Astrocyte of the hippocampus (primary cell): ENCODE results near the gene DOCK11.
A peak's percentile ranks its signal among the peaks of the same experiment; 100 is the strongest.
"Not testable (repeated sequence)": the region's sequence is repeated elsewhere in the genome, so short reads cannot be mapped to it uniquely, and the experiment has no call there.

Experiments used
- DNase-seq: peaks from one replicate; pipeline ENCODE4 v3.0.0; 2011; ENCODE audit warnings: low read depth, low spot score

Gene DOCK11

GRCh38 chrX:118694638-118695037, 199.0 kb downstream of the DOCK11 start:
- no peak for DNase-seq

- no peak for DNase-seq
Observed at GRCh38 chrX:118698516-118699170, 203.0 kb downstream of the DOCK11 start.

GRCh38 chrX:118702741-118703140, 207.1 kb downstream of the DOCK11 start:
- no peak for DNase-seq

GRCh38 chrX:118706681-118707080, 211.1 kb downstream of the DOCK11 start:
- DNase-seq: no peak

DNA sequence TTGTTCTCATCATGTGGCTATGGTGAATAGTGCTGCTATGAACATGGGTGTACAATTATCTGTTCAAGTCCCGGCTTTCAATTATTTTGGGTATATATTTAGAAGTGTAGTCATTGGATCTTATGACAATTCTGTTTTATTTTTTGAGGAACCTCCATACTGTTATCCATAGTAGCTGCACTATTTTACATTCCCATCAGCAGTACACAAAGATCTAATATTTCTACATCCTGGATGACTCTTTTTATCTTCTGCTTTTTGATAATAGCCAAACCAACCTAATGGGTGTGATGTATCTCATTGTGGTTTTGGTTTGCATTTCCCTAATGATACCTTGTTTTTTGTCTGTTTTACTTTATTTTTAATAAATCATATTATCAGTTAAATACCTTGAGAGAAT, 218.9 kb downstream of the DOCK11 start:
- no peak for DNase-seq

GRCh38 chrX:118715917-118716316, 220.3 kb downstream of the DOCK11 start:
- DNase-seq: not testable (repeated sequence)

DNA sequence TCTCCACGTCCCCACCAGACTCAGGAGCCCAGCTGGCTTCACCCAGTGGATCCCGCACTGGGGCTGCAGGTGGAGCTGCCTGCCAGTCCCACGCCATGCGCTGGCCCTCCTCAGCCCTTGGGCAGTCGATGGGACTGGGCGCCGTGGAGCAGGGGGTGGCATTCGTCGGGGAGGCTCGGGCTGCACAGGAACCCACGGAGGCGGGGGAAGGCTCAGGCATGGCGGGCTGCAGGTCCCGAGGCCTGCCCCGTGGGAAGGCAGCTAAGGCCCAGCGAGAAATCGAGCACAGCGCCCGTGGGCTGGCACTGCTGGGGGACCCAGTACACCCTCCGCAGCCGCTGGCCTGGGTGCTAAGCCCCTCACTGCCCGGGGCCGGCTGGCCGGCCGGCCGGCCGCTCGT, 221.2 kb downstream of the DOCK11 start:
- not testable (repeated sequence) for DNase-seq

- no peak for DNase-seq
Observed at GRCh38 chrX:118717678-118718391, 222.2 kb downstream of the DOCK11 start.

DNA sequence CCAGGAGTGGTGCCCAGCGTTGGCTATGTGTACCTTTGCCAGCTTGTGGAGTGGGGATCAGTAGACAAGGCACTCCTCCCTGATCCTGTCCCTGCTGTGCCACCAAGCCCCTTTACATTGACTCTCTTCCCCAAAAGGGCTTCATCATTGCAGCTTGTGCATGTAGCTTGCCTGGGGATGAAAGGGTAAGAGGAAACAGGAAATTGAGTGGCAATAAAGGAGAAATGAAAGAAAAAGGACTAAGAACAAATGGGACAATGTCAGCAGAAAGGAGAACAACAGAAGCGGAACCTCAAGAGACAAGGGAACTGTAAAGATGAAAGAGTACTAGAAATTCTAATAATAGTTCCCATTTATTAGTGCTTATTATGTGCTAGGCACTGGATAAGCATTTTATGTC, 223.1 kb downstream of the DOCK11 start:
- no peak for DNase-seq

- DNase-seq: no peak
Observed at GRCh38 chrX:118720058-118720707, 224.6 kb downstream of the DOCK11 start.

DNA sequence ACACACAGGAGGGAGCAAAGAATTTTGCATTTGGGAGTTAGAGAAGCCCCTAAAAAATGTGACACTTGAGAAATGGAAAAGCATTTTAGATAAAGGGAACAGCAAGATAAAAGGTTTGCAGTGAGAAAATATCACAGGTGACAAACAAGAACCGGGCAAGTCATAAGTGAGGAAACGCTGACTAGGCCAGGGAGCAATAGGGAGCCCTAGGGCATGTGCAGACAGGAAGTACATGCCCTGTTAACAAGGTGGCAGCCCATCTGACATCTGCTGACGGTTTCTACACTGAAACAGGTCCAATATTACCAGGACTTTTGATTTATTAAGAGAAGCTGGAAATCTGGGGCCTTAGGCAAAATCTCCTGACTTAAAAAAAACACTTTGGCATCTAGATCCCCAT, 227.8 kb downstream of the DOCK11 start:
- no peak for DNase-seq

DNA sequence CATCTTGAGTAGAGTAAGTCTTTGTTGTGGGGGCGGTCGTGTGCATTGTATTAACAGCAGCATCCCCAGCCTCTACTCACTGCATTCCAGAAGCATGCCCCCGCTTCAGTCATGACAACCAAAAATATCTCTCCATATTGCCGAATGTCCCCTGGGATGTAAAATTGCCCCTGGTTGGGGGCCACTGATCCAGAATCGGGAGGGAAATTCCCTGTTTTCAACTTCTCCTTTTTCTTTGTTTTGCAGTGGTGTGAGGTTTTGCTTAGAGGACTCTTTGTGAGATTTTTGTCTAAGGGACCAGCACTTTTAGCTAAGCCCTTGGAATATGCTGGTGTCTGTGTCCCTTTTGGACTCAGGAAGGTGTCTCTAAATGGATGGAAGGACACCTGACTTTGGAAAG, 228.8 kb downstream of the DOCK11 start:
- no peak for DNase-seq

DNA sequence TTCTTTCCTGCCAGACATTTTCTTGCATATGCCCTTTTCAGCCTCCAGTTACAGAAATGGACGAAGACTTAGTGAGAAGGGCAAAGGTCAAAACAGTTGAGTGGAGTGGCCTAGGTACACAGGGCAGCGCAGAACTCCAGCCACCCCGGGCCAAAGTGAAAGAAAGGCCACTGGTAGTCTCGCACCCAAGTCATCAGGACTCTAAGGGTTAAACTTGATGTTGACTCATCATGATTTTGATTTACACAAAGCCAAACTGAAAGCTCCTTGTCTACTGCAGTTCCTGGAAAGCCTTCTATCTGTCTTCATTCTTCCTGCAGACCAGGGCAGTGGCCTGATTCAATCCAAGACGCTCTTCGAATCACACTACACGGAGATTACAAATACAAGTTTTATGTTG, 229.2 kb downstream of the DOCK11 start:
- DNase-seq: no peak

- no peak for DNase-seq
Observed at GRCh38 chrX:118726396-118726795, 230.8 kb downstream of the DOCK11 start.

DNA sequence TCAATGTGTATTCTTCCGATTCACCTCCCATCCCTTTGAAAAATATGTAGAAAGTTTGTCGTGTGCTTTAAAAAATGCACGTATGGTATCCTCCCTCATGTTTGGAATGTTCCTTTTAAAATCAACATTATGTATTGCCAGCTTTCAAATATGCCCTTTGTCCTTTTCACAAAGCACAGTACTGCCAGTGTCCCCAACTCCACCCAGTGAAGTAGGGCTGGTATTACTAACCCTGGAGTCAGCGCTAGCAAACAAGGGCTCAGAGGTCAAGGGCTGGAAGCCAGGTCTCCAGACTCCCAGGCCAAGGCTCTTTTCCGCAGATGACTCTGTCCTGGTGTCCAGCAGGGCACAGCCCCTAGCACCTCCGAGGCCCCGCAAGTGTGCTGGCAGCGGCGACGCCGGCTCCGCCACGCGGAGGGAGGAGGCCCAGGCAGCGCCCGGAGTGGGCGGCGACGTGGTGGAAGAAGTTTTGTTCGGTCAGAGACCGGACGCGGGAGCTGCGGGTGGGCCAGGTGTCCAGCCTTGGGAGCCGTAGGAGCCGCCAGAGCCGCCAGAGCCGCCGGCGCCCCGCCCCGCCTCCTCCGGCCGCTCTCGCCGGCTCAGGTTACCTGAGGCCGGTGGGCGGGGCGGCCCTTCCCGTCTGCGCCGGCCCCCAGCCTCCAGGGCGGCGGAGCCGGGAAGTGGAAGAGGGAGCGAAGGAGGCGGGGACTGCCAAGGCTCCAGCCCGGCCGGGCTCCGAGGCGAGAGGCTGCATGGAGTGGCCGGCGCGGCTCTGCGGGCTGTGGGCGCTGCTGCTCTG, 231.5 kb downstream of the DOCK11 start, which contains the start of gene IL13RA1:
TSS of gene IL13RA1 (plus strand) at position 720 of the 799 bp plus-strand sequence. CDS start at position 753, 33 bp downstream.
- DNase-seq: peak; percentile 93

DNA sequence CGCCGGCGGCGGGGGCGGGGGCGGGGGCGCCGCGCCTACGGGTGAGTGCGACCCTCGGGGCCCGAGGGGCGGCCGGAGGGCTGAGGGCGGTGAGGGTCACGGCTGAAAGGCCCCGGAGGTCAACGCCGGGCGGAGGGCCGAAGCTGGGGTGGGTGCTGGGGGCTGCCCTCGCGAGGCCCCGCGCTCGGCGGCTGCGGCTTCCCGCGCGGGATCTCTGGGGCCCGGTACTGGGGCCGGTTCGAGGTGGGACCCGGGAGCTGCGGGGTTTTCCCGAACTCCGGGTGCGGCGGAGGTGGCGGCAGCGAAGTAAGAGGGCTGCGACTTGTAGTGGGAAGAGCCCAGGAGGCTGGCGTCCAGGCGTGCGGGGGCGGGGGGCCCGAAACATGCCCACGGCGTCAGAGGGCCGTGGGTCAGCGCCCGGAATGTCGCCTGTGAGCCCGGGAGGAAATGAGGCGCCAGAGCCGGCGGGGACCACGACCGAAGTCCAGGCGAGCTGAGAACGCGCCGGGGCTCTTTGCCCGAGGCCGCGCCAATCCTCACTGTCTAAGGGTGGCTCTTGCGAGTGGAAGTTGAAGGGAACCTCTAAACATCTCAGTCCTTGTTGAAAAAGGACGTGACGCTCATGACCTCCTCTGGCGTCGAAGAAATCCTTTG, 232.2 kb downstream of the DOCK11 start:
- peak; percentile 56 for DNase-seq

DNA sequence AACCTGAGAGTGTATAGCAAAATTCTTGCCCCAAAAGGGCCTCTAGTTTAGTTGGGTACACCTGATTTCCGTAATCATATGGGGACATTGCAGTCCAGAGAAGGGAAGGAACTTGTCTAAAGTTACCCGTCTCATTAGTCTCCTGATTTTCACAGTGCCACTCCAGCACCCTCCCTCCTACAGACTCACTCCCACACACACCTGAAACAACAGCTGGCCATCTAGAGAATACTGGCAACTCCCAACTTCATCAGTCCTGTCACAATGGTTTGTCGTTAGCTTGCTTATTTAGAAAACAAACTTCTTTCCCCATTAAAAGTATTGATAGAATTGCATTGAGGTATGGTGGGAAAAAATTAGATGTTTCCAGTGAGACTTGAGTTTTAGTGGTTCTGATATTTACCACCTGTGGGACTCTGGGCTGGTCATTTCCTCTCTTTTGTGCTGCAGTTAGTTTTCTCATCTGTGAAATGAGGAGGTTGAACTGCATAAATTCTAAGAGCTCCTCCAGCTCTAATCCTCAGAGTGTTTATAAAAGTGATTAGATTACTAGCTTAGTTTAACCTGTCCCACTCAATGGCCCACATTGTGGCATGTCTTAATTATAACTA, 233.5 kb downstream of the DOCK11 start:
- DNase-seq: no peak

DNA sequence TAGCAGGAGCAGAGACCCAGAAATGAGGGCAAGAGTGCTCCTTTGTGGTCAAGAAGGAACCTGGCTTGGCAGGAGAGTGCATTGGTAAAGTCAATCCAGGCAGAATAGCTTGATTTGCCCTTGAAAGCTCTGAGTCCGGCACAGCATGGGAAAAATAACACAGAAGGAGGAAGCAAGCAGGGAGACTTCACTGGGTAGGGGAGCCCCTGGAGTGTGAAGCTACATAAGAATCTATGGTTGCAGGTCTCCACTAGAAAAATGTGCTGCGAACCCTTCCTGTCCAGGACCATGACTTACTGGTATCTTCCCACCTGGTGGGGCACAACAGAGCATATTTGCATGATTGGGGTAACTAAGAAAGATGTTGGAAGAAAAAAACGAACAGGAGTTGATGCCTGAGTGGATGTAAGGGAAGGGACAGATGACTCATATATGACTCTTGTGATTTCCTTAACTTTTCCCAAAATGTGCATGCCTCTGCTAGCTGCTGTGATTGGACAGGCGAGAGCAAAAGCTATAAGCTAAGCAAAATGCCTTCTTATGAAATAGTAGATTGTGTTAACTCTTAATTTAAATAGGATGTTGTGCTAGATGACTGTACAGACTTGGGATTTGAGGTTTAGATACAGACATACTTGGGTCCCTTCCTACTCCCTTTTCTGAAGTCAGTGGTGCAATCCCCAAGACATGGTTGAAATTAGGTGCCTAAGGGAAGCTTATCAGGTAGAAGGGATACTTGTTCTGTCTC, 235.1 kb downstream of the DOCK11 start:
- DNase-seq: peak; percentile 11

DNA sequence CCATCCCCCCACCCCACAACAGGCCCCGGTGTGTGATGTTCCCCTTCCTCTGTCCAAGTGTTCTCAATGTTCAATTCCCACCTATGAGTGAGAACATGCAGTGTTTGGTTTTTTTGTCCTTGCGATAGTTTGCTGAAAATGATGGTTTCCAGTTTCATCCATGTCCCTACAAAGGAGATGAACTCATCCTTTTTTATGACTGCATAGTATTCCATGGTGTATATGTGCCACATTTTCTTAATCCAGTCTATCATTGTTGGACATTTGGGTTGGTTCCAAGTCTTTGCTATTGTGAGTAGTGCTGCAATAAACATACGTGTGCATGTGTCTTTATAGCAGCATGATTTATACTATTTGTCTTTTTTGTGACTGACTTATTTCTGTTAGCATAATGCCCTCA, 236.9 kb downstream of the DOCK11 start:
- not testable (repeated sequence) for DNase-seq

GRCh38 chrX:118734909-118735308, 239.3 kb downstream of the DOCK11 start:
- no peak for DNase-seq
